ENCODE measurements around the gene KRT5.

DNA sequence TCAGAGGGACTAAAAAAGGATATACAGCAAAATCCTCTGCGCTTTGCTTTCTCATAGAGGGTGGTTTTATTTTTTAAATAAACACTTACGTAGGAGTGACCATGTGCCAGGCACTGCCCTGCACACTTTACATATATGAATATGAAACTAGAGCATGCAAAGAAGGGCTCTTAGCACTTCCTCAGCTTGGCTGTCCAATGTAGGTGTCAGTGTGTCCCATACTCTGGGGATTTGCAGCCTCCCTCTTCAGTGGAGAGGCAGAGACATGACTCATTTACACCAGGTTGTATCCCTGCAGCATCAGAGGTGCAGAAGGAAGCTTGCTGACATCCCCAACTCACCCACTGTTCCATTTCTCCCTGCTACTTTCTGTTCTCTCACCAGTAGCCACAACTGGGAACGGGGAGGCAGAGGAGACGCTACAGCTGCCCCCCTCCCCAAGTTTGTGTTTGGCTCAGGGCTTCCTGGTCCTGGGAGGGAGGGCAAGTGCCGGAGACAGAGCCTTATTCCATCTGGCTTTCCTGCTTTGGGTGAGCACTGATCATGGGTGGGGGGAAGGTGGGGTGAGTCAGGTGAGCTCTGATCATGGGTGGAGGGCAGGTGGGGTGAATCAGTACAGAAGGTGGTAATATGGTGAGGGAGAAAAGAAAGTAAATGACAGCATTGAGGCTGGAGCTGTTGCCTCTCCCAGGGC, 4.9 kb upstream of the KRT5 start:
- no peak for TF ChIP-seq GABPA (IDR thresholded peaks at IDR 0.05; ENCODE audit: low read depth)
- TF ChIP-seq, protein P1, sequence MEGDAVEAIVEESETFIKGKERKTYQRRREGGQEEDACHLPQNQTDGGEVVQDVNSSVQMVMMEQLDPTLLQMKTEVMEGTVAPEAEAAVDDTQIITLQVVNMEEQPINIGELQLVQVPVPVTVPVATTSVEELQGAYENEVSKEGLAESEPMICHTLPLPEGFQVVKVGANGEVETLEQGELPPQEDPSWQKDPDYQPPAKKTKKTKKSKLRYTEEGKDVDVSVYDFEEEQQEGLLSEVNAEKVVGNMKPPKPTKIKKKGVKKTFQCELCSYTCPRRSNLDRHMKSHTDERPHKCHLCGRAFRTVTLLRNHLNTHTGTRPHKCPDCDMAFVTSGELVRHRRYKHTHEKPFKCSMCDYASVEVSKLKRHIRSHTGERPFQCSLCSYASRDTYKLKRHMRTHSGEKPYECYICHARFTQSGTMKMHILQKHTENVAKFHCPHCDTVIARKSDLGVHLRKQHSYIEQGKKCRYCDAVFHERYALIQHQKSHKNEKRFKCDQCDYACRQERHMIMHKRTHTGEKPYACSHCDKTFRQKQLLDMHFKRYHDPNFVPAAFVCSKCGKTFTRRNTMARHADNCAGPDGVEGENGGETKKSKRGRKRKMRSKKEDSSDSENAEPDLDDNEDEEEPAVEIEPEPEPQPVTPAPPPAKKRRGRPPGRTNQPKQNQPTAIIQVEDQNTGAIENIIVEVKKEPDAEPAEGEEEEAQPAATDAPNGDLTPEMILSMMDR (IDR thresholded peaks at IDR 0.05; ENCODE audit: insufficient read depth, low read length) = no peak

Data from HL-60 (cell line).